HL-60 (cell line): ENCODE measurements around the gene OBP2A.

Experiments
- GABPA ChIP-seq: IDR thresholded peaks from 2 replicates; pipeline ENCODE4 v1.6.1; 2012; ENCODE audit warnings: low read depth
- REST ChIP-seq: IDR thresholded peaks from 2 replicates; pipeline ENCODE4 v1.6.1; 2012; ENCODE audit warnings: low read depth; ENCODE audit not compliant: insufficient replicate concordance
- TF ChIP-seq, protein P1 (sequence below): IDR thresholded peaks from one replicate; pipeline ENCODE4 v1.5.1; 2011; ENCODE audit warnings: low read length, control low read depth, inconsistent platforms; ENCODE audit not compliant: insufficient read depth

DNA sequence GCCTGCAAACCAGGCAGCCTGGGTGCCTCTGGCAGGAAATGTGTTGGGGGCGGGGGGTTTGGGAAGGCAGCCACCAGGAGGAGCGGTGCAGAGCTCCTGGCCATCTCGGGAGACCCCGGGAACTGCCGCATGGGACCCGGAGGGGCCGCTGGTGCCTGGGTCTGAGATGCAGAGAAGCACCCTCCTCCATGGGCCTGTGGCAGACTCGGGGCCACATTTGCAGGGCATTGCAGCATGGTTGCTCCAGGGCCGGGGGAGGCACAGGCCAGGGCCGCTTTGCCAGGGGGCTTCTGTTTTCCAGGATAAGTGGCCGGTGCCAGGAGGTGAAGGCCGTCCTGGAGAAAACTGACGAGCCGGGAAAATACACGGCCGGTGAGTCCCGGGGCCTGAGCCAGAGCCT is 23.0 kb upstream of the OBP2A start:
- TF ChIP-seq, protein P1, sequence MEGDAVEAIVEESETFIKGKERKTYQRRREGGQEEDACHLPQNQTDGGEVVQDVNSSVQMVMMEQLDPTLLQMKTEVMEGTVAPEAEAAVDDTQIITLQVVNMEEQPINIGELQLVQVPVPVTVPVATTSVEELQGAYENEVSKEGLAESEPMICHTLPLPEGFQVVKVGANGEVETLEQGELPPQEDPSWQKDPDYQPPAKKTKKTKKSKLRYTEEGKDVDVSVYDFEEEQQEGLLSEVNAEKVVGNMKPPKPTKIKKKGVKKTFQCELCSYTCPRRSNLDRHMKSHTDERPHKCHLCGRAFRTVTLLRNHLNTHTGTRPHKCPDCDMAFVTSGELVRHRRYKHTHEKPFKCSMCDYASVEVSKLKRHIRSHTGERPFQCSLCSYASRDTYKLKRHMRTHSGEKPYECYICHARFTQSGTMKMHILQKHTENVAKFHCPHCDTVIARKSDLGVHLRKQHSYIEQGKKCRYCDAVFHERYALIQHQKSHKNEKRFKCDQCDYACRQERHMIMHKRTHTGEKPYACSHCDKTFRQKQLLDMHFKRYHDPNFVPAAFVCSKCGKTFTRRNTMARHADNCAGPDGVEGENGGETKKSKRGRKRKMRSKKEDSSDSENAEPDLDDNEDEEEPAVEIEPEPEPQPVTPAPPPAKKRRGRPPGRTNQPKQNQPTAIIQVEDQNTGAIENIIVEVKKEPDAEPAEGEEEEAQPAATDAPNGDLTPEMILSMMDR = no peak
- TF ChIP-seq REST = no peak
- TF ChIP-seq GABPA = no peak
